ENCODE results near the gene DLX1. TPM values are rescaled to one million over a fixed set of nuclear protein-coding genes. Genes with fewer than 3 reads are reported as not detected.

The DLX1 gene
- total RNA-seq, 1 donor from 2014 or later: 0.61 TPM

GRCh38 chr2:172046080-172046678 is 39.1 kb upstream of the DLX1 start:
- H3K9me3 Mint-ChIP-seq (ENCODE audit: unreplicated experiment): no peaks in the 10 kb centered on the region
- no peaks in the 10 kb centered on the region for H3K4me1 Mint-ChIP-seq (ENCODE audit: low read depth, unreplicated experiment)
- no peak overlapping the region for H3K27ac Mint-ChIP-seq (ENCODE audit: unreplicated experiment)
- H3K4me3 Mint-ChIP-seq (ENCODE audit: unreplicated experiment): no peak overlapping the region
- DNase-seq: no peak
- TF ChIP-seq CTCF (IDR thresholded peaks at IDR 0.05; ENCODE audit: partially characterized antibody, unreplicated experiment): no peak
- H3K36me3 Mint-ChIP-seq (ENCODE audit: unreplicated experiment): no peaks in the 10 kb centered on the region
- H3K27me3 Mint-ChIP-seq (ENCODE audit: unreplicated experiment): no peaks in the 10 kb centered on the region

- H3K4me3 Mint-ChIP-seq (ENCODE audit: unreplicated experiment): no peak overlapping the region
- TF ChIP-seq CTCF (IDR thresholded peaks at IDR 0.05; ENCODE audit: partially characterized antibody, unreplicated experiment): no peak
- no peaks in the 10 kb centered on the region for H3K4me1 Mint-ChIP-seq (ENCODE audit: low read depth, unreplicated experiment)
- no peak for DNase-seq
- H3K27me3 Mint-ChIP-seq (ENCODE audit: unreplicated experiment): no peaks in the 10 kb centered on the region
- H3K36me3 Mint-ChIP-seq (ENCODE audit: unreplicated experiment): no peaks in the 10 kb centered on the region
- no peaks in the 10 kb centered on the region for H3K9me3 Mint-ChIP-seq (ENCODE audit: unreplicated experiment)
- no peak overlapping the region for H3K27ac Mint-ChIP-seq (ENCODE audit: unreplicated experiment)
Measured at GRCh38 chr2:172046866-172047565, 38.3 kb upstream of the DLX1 start.

GRCh38 chr2:172047566-172048507 is 37.5 kb upstream of the DLX1 start:
- TF ChIP-seq CTCF (IDR thresholded peaks at IDR 0.05; ENCODE audit: partially characterized antibody, unreplicated experiment): no peak
- no peaks in the 10 kb centered on the region for H3K36me3 Mint-ChIP-seq (ENCODE audit: unreplicated experiment)
- no peaks in the 10 kb centered on the region for H3K27me3 Mint-ChIP-seq (ENCODE audit: unreplicated experiment)
- DNase-seq: no peak
- no peak overlapping the region for H3K27ac Mint-ChIP-seq (ENCODE audit: unreplicated experiment)
- peaks cover 2% of the 10 kb centered on the region for H3K4me1 Mint-ChIP-seq (ENCODE audit: low read depth, unreplicated experiment)
- no peak overlapping the region for H3K4me3 Mint-ChIP-seq (ENCODE audit: unreplicated experiment)
- no peaks in the 10 kb centered on the region for H3K9me3 Mint-ChIP-seq (ENCODE audit: unreplicated experiment)

GRCh38 chr2:172048508-172049503 is 36.5 kb upstream of the DLX1 start:
- Mint-ChIP-seq H3K36me3 (ENCODE audit: unreplicated experiment) (no peaks in the 10 kb centered on the region), H3K9me3 (ENCODE audit: unreplicated experiment) (no peaks in the 10 kb centered on the region), H3K27ac (ENCODE audit: unreplicated experiment) (no peak overlapping the region), H3K27me3 (ENCODE audit: unreplicated experiment) (no peaks in the 10 kb centered on the region), H3K4me1 (ENCODE audit: low read depth, unreplicated experiment) (peaks cover 2% of the 10 kb centered on the region), H3K4me3 (ENCODE audit: unreplicated experiment) (no peak overlapping the region)
- no peak for DNase-seq
- TF ChIP-seq CTCF (IDR thresholded peaks at IDR 0.05; ENCODE audit: partially characterized antibody, unreplicated experiment): no peak

Data from glutamatergic neuron (in vitro differentiated cells).